Body of pancreas (tissue), 4 donors: Measurements from ENCODE around the gene PARP3.

Experiments
- POLR2A ChIP-seq, 3 donors: fragments of 450-650 bp; IDR thresholded peaks; one replicate each; pipeline ENCODE4 v1.6.1; 2016; ENCODE audit warnings: antibody characterized with exemption in 3 of 3, mild to moderate bottlenecking in 2 of 3
- TF ChIP-seq, protein P1 (sequence below), 7 experiments: fragments of 450-650 bp in 4 of 7; fragments of 200-600 bp in 3 of 7; sonication (generic) in 3 of 7; IDR thresholded peaks; one replicate each; pipeline ENCODE4 v1.5.1; 2016 to 2019; ENCODE audit warnings: antibody characterized with exemption in 7 of 7

DNA sequence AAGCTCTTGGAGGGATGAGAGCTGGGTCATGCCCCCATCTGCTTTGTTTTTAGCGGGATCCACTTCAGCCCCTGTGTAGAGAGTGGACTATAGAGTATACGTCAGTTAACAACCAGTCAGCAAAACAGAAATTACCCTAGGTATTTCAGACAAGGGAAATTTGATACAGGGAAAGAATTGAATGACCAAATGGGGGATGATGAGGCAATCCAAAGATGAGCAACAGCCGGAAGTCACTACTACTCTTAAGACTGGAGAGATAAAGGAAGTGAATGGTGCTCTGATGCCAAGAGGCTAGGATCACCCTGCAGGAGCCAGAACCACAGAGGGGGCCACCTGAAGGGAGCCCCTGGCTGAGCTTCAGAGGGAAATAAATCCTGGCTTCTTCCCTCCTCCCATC, 11.3 kb downstream of the PARP3 start:
- TF ChIP-seq, protein P1, sequence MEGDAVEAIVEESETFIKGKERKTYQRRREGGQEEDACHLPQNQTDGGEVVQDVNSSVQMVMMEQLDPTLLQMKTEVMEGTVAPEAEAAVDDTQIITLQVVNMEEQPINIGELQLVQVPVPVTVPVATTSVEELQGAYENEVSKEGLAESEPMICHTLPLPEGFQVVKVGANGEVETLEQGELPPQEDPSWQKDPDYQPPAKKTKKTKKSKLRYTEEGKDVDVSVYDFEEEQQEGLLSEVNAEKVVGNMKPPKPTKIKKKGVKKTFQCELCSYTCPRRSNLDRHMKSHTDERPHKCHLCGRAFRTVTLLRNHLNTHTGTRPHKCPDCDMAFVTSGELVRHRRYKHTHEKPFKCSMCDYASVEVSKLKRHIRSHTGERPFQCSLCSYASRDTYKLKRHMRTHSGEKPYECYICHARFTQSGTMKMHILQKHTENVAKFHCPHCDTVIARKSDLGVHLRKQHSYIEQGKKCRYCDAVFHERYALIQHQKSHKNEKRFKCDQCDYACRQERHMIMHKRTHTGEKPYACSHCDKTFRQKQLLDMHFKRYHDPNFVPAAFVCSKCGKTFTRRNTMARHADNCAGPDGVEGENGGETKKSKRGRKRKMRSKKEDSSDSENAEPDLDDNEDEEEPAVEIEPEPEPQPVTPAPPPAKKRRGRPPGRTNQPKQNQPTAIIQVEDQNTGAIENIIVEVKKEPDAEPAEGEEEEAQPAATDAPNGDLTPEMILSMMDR (IDR thresholded peaks at IDR 0.05), result no peak
- TF ChIP-seq POLR2A (IDR thresholded peaks at IDR 0.05), result no peak
